Measurements from ENCODE around the gene COG7. TPM values are rescaled to one million over a fixed set of nuclear protein-coding genes. Genes with fewer than 3 reads are reported as not detected.

Gene COG7
- total RNA-seq, 3 donors from 2014 or later: 25.4 to 40.5 (median 32.6) TPM

DNA sequence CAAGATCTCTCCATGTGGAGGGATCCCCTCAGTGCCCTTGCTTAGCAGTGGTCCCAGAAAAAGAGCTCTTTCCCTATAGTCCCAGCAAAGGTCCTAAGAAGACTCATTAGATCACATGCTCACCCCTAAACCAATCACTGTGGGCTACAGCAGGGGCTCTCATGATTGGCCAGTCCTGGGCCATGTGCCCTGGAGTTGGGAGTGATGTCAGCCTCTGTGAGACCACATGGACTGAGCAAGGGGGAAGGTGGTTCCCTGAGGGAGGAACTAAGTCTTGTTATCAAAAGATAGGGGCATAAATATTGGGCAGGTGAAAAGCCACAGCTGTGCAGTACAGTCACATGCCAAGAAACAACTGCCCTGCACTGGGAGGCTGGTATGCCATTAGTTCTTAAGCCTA lies 99.5 kb downstream of the COG7 start:
- ATAC-seq (no peak), DNase-seq (no peak)
- no peaks in the 10 kb centered on the region for H3K36me3 ChIP-seq (ENCODE audit: low read depth)
- no peak overlapping the region for H3K4me3 ChIP-seq
- TF ChIP-seq, protein P1, sequence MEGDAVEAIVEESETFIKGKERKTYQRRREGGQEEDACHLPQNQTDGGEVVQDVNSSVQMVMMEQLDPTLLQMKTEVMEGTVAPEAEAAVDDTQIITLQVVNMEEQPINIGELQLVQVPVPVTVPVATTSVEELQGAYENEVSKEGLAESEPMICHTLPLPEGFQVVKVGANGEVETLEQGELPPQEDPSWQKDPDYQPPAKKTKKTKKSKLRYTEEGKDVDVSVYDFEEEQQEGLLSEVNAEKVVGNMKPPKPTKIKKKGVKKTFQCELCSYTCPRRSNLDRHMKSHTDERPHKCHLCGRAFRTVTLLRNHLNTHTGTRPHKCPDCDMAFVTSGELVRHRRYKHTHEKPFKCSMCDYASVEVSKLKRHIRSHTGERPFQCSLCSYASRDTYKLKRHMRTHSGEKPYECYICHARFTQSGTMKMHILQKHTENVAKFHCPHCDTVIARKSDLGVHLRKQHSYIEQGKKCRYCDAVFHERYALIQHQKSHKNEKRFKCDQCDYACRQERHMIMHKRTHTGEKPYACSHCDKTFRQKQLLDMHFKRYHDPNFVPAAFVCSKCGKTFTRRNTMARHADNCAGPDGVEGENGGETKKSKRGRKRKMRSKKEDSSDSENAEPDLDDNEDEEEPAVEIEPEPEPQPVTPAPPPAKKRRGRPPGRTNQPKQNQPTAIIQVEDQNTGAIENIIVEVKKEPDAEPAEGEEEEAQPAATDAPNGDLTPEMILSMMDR (IDR thresholded peaks at IDR 0.05): no peak
- intact Hi-C loops (cut with DNase I, micrococcal nuclease): no loop called here
- peaks cover 12% of the 10 kb centered on the region for H3K4me1 ChIP-seq (ENCODE audit: low read depth)
- H3K9me3 ChIP-seq: no peaks in the 10 kb centered on the region

DNA sequence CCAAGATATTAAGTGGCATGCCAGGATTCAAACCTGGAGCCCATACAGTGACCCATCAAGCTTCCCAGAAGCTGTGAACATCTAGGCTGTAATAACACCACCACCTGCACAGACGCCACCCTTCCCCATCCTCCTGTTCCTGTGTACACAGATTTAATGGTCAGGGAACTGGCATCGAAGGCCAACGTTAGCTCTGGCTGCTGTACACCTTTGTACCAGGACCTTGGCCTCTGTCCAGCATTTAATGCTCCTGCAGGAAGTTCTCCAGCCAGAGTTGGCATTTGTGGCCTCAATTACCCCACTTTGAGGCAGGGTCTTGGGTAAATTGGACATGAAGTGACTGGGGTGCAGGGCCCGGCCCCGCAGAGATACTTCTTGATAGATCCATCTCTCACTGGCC lies 101.6 kb downstream of the COG7 start:
- Histone ChIP-seq H3K36me3 (ENCODE audit: low read depth) (no peaks in the 10 kb centered on the region), H3K4me1 (ENCODE audit: low read depth) (peaks cover 12% of the 10 kb centered on the region), H3K4me3 (no peak overlapping the region), H3K9me3 (no peaks in the 10 kb centered on the region)
- intact Hi-C loops (cut with DNase I, micrococcal nuclease): no loop called here
- ATAC-seq (peak; percentile 98), DNase-seq (peak in 2 of 3 donors; percentile 66 to 88)
- TF ChIP-seq, protein P1 (IDR thresholded peaks at IDR 0.05): no peak

DNA sequence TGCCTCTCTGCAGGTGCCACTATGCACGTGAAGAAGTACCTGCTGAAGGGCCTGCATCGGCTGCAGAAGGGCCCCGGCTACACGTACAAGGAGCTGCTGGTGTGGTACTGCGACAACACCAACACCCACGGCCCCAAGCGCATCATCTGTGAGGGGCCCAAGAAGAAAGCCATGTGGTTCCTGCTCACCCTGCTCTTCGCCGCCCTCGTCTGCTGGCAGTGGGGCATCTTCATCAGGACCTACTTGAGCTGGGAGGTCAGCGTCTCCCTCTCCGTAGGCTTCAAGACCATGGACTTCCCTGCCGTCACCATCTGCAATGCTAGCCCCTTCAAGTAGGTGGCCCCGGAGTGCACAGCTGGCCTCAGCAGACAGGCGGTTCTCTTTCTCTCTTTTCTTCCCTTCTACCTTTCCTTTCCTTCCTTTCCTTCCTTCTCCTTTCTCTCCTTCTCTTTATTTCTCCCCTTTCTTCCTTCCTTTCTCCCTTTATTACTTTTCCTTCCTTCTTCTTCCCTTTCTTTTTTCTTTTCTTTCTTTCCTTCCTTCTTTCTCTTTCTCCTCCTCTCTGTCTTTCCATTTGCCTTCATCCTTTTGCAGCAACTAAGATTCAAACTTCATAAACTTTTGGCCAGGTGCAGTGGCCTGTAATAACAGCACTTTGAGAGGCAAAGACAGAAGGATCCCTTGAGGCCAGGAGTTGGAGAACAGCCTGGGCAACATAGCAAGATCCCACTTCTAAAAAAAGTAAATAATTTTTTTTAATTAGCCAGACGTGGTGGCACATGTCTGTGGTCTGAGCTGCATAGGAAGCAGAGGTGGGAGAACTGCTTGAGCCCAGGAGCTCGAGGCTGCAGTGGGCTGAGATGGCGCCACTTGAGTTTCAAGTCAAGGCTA lies 104.2 kb downstream of the COG7 start:
- intact Hi-C loops (cut with DNase I, micrococcal nuclease): no loop called here
- Histone ChIP-seq H3K4me3 (no peak overlapping the region), H3K4me1 (ENCODE audit: low read depth) (peaks cover 12% of the 10 kb centered on the region), H3K9me3 (no peaks in the 10 kb centered on the region), H3K36me3 (ENCODE audit: low read depth) (no peaks in the 10 kb centered on the region)
- DNase-seq (peak in 1 of 3 donors; percentile 23), ATAC-seq (no peak)
- TF ChIP-seq, protein P1 (IDR thresholded peaks at IDR 0.05): no peak

DNA sequence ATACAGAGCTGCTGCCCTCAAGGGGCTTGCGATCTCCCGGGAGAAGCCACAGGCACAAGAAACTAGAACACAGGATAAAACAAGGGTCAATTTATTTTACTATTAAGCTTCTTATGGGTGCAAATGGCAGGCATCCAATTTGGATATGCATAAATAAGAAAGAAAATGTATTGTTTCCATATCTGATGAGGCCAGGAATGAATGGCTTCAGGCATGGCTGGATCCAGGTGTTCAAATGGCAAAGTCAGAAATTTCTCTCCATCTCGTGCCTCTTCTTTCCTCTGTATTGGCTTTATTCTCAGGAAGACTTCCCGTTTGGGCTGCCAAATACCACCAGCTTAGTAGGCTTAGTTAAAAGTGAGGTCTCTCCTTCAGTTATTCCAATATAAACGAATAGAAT lies 107.8 kb downstream of the COG7 start:
- TF ChIP-seq, protein P1 (IDR thresholded peaks at IDR 0.05): no peak
- no peak for DNase-seq
- Histone ChIP-seq H3K9me3 (no peaks in the 10 kb centered on the region), H3K4me1 (ENCODE audit: low read depth) (peaks cover 7% of the 10 kb centered on the region), H3K36me3 (ENCODE audit: low read depth) (no peaks in the 10 kb centered on the region), H3K4me3 (no peak overlapping the region)
- no peak for ATAC-seq
- intact Hi-C loops (cut with DNase I, micrococcal nuclease): no loop called here

DNA sequence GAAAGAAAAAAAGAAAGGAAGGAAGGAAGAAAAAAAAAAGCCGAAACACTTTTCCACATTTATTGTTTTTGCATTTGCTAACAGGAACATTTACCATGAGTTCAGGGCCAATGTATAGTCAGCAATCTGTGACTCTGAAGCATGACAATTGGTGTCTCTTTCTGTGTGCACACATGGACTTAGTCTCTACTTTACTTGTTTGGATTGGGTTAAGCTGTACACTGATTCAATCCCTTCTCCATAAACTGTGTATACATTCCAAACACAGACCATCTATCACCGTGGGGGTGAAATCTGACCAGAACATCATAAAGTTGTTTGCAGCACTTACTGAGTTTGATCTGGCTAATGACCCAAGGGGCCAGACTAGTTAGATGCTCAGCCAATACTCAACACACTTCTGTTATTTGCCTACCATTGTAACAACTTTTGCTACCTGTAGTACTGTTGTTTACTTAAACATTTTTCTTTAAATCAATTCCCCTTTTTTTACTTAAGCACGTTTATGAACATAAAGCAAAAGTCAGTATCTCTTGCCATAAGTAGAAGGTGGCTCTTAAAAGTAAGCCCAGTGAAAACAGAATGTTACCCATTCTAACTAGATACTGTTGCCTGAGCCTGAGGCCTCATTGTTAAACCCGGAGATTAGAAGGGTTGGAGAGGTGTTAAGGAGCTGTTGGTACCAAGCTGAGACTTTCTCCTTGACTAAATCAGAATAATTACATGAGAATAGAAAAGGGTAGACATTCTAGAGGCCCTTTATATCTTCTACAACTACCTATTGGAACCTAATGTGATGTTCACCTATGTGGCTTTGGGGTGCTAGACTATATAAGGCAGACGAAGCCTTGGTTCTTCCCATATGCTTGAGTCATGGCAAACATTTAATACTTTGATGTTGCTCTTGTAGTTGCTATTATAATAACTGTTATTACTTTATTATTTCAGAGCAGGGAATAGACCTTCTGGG lies 109.1 kb downstream of the COG7 start:
- peak; percentile 49 for ATAC-seq
- intact Hi-C loops (cut with DNase I, micrococcal nuclease): no loop called here

More for the DNA sequence above, 109.1 kb downstream of the COG7 start:
- no peak for DNase-seq
- no peaks in the 10 kb centered on the region for H3K9me3 ChIP-seq
- H3K4me3 ChIP-seq: no peak overlapping the region
- TF ChIP-seq, protein P1 (IDR thresholded peaks at IDR 0.05): no peak
- H3K4me1 ChIP-seq (ENCODE audit: low read depth): peaks cover 7% of the 10 kb centered on the region
- no peaks in the 10 kb centered on the region for H3K36me3 ChIP-seq (ENCODE audit: low read depth)

Data from mucosa of descending colon (tissue), 3 donors.